Stimulated activated naive CD8-positive, alpha-beta T cell treated with anti-CD3 and anti-CD28 coated beads, Interleukin-15, Interleukin-2, amounts not matched to agents 100 U/mL and 50 U/mL, for 24 hours (primary cell): ENCODE measurements around the gene RABGAP1.

Source experiments
- ATAC-seq: fragments of 150-1000 bp; cut with Tn5 transposase; one replicate; pipeline ENCODE4 v1.10.0; 2021
- DNase-seq: peaks from one replicate; pipeline ENCODE4 v3.0.0; 2021

Gene RABGAP1

DNA sequence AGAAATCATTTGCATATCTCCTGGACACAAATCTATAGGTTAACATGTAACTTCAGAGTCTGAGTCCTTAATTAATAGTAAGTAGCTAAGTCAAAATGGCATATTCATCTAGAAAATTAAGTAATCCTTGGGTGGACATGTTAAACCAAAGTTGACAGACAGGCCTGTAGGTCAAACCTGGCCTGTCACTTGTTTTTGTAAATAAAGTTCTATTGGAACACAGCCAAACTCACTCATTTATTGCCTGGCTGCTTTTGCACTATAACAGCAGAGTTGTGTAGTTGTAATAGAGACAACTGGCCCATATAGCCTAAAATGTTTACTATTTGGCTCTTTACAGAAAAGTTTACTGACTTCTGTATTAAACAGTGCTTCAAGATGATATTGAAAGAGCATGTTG is 68.1 kb downstream of the RABGAP1 start:
- DNase-seq (no peak), ATAC-seq (no peak)

DNA sequence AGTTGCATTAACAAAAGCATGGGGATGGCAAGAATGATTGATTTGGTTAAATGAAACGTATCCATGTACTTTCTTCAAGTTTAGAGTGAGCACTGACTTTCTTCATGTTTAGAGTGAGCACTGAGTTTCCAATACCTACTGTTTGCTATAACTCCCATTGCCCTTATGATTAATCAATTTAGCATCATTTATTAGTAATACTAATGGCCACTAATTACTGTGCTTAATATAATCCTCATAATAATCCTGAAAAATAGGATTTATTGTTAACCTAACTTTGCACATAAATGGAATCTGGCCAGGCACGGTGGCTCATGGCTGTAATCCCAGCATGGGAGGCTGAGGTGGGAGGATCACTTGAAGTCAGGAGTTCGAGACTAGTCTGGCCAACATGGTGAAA is 70.6 kb downstream of the RABGAP1 start:
- ATAC-seq, result no peak

DNA sequence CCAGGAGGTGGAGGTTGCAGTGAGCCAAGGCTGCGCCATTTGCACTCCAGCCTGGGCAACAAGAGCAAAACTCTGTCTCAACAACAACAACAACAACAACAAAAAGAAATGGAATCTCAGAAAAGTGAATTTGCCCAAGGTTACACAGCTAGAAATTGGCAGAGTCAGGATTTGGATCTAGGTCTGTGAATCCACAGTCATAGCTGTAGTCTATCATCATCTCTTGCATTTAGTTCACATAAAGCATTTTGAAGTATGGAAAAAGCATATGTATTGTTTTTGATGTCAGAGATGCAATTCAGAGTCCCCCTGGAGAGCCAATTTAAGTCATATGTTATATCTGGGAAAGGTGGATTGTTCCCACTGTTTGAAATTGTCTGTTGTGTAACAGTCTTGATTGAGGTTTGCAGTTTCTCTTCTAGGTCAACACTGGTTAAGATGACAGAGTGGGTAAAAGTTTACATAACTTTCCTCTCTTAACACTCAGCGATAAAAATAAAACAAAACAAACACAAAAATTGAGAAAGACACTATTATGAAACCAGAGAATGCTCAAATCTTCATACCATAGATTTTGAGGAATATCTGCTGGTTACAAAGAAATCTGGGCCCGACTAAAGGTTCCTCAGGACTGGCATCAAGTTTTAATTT is 71.2 kb downstream of the RABGAP1 start:
- no peak for ATAC-seq
- DNase-seq, result no peak

More for the DNA sequence above, 70.6 kb downstream of the RABGAP1 start:
- no peak for DNase-seq

DNA sequence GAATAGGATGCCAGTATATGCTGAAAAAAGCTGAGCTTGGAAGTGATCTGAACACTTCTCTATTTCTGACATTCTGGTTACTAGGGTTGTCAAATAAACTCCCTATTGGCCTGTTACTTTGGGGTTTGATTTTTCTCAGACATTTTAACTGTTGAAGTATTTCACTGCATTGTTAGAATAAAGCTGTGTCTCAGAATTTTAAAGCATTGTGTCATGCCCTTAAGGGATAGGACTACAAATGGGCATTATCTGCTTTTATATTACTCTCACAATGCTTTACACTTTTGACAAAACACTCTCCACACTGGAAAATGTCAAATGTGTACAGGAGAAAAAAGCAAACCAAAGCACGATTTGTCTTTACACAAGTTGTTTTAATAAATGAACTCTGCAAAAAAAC is 75.8 kb downstream of the RABGAP1 start:
- DNase-seq, result no peak
- ATAC-seq, result no peak

GRCh38 chr9:123020796-123021195 is 80.0 kb downstream of the RABGAP1 start:
- no peak for ATAC-seq
- no peak for DNase-seq

- ATAC-seq (no peak), DNase-seq (no peak)
Observed at GRCh38 chr9:123026425-123026824, 85.6 kb downstream of the RABGAP1 start.

DNA sequence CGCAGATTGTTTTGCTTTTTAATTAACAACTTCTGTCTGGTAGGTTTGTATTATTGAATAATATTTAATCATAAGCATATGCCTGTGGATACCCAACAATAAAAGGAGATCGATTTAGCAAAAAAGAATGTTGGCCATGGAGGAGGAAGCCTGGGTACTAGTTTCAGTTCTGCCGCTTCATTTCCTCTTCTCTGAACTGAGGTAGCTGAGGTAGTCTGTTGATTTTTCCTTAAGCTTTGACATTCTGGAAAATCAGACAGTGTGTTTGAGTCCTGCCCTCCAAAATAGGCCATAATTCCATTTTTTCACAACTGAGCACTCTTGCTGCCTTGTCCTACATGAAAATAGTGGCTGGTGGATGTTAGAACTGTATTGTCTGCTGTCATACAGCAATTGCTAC is 86.7 kb downstream of the RABGAP1 start:
- ATAC-seq, result no peak
- DNase-seq, result no peak

GRCh38 chr9:123028136-123028535 is 87.3 kb downstream of the RABGAP1 start:
- ATAC-seq, result no peak
- no peak for DNase-seq

DNA sequence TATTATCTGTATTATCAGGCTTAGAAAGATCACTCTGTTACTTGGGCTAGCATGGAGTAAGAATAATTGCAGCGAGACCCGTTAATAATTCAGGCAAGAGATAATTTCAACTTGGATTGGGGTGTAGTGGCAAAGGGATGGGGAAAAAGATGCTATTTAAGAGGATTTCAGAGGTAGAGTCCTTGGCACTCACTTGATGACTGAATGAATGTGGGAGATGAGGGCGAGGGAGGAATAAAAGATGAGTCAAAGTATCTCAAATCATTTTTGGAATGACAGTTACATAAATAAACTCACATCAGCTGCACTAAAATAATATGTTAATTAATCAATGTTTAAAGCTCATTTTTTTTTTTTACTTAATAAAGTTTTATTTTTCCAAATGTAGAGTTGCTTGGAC is 88.2 kb downstream of the RABGAP1 start:
- ATAC-seq (no peak), DNase-seq (no peak)

DNA sequence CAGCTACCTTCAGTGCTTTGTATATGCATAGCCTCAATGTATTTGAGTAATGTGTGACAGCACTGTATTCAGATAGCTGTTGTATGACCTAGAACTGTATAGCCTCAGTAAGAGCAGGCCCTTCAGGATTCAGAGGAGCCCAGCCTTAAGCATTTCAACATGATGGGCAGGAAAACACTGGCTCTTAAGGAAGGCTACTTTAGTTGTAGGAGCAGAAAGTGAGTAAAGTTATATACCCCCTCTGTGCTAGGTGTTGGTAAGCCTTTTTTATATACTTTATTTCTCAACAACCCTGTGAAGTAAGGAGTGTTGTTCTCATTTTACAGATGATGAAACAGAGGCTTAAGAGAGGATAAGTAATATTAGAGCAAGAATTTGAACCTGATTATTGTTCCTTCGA is 91.1 kb downstream of the RABGAP1 start:
- ATAC-seq (no peak), DNase-seq (no peak)

DNA sequence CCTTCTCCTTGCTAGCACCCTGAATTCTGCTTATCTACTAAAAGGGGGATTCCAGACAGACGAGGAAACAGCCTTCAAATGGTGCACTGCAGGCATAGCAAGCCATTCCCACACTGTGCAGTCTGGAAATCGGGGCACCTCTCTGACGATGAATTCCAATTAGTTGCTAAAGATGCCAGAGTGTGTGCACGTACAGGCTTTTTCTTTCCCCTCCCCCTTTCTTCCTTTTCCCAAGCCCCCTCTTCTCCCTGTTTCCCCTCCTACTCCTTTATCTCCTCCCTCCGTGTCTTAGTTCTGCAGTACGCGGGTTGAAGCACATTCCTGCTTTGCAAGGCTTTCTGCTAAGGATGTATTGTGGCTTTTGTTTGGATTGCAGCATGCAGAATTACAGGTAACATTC is 92.5 kb downstream of the RABGAP1 start, which contains the start of gene GPR21:
GPR21 (plus strand) TSS at position 316 of the 400 bp plus-strand sequence. CDS start 900 bp downstream, outside the sequence.
- ATAC-seq (no peak), DNase-seq (no peak)

- ATAC-seq (peak; percentile 61), DNase-seq (peak; percentile 5)
Observed at GRCh38 chr9:123033864-123034601, 93.2 kb downstream of the RABGAP1 start.

DNA sequence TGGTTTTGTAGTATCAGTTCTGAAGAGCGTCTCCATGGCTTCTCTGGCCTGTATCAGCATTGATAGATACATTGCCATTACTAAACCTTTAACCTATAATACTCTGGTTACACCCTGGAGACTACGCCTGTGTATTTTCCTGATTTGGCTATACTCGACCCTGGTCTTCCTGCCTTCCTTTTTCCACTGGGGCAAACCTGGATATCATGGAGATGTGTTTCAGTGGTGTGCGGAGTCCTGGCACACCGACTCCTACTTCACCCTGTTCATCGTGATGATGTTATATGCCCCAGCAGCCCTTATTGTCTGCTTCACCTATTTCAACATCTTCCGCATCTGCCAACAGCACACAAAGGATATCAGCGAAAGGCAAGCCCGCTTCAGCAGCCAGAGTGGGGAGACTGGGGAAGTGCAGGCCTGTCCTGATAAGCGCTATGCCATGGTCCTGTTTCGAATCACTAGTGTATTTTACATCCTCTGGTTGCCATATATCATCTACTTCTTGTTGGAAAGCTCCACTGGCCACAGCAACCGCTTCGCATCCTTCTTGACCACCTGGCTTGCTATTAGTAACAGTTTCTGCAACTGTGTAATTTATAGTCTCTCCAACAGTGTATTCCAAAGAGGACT is 94.2 kb downstream of the RABGAP1 start:
- ATAC-seq, result no peak
- no peak for DNase-seq

- ATAC-seq, result no peak
- DNase-seq, result no peak
Observed at GRCh38 chr9:123035791-123036190, 95.0 kb downstream of the RABGAP1 start.

DNA sequence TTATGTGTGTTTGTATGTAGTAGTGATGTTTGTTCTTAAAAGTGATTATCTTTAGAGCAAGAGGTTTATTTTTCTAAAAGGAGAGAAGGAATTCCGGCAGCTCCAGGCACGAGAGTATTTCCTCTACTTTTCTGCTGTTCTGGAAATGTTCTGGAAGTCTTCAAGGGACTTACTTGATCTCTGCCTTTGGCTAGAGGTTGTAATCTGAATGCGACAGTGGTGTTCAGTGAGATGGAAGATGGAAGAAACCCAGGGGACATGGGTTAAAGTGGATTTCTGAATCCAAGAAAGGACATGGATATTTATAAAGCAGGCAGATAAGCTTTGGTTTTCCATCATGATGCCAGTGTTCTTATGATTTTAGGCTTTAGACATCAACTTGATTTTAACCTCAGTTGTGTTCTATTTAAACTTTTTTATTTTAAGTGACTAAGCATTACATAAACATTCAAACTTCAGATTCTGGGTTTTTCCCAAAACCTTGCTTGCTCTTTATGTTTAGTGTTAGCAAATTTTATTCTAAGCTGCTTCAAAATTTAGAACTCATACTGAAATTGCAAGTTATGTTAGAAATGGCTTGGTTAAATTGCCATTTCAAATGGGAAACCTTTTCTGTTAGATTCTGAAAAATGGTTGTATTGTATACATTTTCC is 96.2 kb downstream of the RABGAP1 start:
- no peak for DNase-seq
- no peak for ATAC-seq

- no peak for ATAC-seq
- no peak for DNase-seq
Observed at GRCh38 chr9:123039617-123040219, 98.9 kb downstream of the RABGAP1 start.

DNA sequence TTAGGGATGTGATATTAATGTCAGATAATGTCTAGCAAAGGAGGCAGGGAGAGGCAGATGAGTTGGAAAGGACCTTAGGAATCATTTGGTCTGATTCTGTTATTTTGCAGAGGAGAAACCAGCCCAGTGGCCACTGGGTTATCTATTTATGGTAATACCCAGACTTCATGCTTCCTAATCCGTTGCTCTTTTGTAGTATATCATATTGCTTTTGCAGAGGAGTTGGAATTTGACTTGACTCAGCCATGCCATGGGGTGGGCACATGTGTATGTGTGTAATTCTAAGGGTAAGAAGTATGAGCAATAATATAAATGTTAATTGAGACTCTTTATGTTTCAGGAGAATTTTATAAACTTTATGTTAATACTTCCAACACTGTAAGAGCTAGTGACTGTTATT is 100.0 kb downstream of the RABGAP1 start:
- ATAC-seq (no peak), DNase-seq (no peak)

DNA sequence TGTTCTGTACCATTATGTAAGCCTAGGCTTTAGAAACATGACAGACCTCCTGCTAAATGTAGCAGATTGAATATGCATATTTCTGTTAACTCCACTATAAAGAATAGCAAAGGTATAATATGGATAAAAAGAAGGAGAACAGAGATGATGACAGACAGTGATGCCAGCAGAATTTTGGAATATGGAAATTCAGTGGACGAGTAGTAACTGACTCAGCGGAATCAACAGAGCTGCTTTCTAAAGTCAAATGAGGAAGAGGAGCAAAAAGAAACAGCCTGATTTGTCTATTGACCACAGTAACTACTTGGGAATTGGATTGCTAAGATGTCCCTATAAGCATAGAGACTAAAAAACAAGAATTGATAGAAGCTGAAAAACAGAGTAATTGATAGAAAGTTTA is 100.7 kb downstream of the RABGAP1 start:
- no peak for DNase-seq
- no peak for ATAC-seq

DNA sequence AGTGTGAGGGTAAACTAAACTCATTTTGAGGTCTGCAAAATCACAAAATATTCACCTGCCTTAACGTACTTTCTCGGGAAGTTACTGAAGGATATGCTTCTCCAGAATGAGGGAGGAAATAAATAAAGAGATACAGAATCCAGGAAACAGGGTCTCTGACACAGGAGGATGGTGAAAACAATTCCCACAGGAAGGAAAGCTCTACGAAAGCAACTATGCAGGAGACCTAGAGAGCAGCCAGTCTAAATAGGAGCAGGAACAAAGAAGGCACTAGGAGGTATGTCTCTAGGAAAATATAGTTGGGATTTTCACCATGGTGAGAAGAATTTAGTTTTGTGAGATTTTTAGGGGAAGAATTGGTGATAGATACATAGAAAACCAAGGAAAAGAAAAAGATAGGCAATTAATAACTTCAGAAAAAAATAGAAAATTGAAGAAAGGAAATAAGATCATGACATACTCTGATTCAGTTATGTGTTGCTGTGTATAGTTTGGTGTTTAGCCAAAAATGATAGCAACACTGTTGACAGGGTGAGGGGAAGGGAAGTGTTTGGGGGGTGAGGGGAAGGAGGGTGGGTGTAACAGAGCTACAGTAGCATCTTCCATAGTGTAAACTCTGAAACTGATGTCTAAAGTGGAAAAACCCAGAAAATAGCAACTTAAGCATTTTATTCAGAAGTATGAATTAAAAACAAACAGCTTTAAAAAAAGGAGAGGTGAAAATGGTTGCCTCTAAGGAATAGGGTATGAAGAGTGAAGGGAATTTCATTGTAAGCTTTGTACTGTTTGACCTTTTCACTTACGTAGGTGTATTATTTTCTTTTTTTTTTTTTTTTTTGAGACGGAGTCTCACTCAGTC is 102.5 kb downstream of the RABGAP1 start:
- ATAC-seq, result no peak
- no peak for DNase-seq

GRCh38 chr9:123044586-123044985 is 103.8 kb downstream of the RABGAP1 start:
- DNase-seq (no peak), ATAC-seq (no peak)

- DNase-seq (no peak), ATAC-seq (no peak)
Observed at GRCh38 chr9:123046406-123047195, 105.8 kb downstream of the RABGAP1 start.
